GM21381 (cell line): Measurements from ENCODE around the gene ATOH8.

Experiments used
- ATAC-seq: cut with Tn5 transposase; IDR thresholded peaks from one replicate; pipeline ENCODE4 v1.9.1; 2021; ENCODE audit warnings: mild to moderate bottlenecking, moderate library complexity; ENCODE audit not compliant: unreplicated experiment

ATOH8 gene

GRCh38 chr2:85784474-85784986 is 30.7 kb downstream of the ATOH8 start:
- no peak for ATAC-seq

DNA sequence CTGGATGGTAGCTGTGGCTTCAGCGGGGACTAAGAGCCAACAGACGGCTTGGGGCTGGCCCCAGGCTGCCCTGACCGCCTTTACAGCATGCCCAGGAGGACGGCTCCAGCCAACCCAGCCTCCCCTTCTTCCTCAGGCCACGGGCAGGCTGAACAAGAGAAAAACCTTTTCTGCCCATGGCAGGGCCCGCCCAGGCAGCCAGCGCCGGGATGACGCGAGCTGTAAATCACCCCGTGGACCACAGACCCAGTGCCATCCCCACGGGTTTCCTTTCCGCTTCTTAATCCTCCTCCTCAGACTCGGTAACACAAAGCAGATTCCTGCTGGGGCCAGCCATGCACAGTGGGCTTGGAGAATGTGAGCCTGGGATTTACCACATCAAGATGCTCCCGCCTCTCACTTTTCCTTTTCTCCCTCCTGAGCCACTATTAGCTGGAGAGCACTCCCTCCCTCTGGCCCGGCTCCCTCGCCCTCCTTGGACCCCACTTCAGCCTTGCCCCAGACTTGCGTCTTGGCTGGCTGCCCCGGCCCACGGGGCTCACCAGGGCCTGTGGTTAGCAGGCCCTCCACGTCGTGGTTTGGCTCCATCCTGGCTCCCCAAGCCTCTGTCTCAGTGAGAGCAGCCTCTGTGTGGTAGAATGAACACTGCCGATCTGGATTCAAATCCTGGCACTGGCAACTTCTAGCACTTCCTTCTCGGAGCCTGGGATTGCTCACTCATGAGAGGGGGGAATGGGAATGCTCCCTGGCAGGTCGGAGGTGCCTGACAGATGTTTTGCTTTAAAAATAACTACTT is 31.4 kb downstream of the ATOH8 start:
- no peak for ATAC-seq

DNA sequence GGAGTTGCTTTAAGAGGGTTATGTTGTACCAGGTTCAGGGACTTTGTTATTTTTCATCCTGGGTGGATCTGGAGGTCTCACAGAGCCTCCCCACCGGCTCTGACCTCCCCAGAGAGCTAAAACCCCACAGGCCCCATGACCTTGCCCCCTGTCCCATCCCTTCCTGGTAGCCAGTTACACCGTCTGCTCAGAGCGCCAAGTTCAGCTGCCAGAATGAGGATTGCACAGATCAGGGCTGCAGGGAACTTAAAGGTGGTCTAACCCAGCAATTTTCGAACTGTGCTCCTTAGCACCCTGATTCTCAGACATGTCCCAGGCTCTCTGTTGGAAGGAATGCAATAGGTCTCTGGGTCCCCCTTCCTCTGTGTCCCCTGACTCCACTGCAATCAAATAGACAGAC is 32.1 kb downstream of the ATOH8 start:
- ATAC-seq = no peak

GRCh38 chr2:85786444-85786843 is 32.7 kb downstream of the ATOH8 start:
- ATAC-seq = no peak

DNA sequence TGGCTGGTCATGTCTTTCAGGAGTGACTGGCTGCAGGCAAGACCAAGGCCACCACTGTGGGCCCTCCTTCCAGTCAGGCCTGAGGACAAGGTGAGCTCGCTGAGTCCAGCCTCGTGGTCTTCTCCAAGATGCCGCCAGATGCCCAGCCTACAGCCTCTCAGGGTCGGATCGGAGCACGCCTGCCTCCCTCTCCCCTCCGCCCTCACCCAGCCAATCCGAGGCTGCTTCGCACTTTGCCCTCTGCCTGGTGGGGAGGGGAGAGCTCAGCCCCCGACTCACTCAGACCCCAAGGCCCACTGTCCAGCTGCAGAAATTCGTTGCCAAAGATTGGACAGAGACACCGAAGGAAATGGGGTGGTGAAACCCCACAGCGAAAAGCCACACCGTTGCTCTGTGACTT is 33.1 kb downstream of the ATOH8 start:
- ATAC-seq = no peak

DNA sequence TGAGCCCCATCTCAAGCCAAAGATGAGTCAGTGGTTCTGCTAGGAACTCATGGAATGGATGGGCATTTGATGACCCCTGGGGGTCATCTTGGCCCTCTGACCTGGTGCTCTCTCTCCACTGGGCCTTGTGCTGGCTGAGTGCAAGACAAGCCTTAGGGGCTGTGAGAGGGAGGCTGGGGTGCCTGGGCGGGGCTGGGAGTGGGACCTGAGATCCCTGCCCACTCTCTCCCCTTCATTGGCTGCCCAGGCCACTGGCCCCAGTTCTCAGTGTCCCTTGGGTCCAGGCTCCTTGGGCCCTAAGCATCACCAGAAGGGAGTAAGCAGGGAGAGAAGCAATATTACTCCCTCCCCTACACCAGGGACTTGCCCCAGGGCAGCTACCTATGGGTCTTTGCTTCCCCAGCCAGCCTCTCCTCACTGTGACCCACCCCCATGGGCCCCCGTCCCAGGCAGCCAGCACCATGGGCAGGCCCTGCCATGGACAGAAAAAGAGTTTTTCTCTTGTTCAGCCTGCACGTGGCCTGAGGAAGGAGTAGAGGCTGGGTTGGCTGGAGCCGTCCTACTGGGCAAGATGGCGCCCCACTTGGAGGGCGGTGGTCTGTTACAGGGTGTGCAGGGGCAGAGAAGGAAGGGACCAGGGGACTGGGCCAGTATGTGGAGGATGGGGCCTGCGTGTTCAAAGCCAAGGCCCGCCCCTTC is 33.6 kb downstream of the ATOH8 start:
- no peak for ATAC-seq

- ATAC-seq = no peak
Measured at GRCh38 chr2:85787981-85788340, 34.2 kb downstream of the ATOH8 start.

- ATAC-seq = no peak
Measured at GRCh38 chr2:85788603-85789002, 34.8 kb downstream of the ATOH8 start.

GRCh38 chr2:85789271-85789670 is 35.5 kb downstream of the ATOH8 start:
- ATAC-seq = no peak

- no peak for ATAC-seq
Measured at GRCh38 chr2:85790032-85790431, 36.2 kb downstream of the ATOH8 start.

DNA sequence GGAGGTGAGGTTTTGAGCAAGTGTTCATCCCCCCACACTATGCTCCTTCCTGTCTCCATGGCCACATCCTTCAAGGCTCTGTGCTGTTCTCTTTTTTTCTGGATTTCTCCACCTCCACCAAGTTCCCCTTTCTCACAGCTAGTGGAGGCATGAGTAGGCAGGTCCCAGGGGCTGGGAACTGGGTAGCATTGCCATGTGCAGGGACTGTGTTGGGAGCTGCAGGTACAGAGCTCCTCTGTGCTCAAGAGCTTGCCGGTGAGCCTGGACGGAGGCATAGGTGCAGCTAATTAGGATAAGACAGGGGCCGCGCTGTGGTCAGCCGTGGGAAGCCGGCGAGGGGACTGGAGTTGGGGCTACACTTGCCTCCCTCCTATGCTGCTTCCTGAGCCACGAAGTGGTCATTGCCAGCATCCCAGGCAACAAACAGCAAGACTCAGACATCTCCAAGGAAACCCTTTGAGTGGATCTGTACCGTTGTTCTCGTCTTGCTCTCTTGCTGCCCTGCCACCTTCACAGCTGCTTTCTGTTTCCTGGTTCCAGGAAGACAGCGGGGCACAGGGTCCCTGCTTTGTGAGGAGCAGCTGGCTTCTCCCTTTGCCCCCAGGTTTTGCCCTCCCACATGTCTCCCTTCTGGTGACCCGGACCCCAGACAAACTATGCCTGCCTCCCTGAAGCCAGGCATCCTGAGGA is 36.9 kb downstream of the ATOH8 start:
- ATAC-seq = no peak

GRCh38 chr2:85791704-85792565 is 38.1 kb downstream of the ATOH8 start:
- ATAC-seq = no peak

- no peak for ATAC-seq
Measured at GRCh38 chr2:85792783-85793441, 39.1 kb downstream of the ATOH8 start.

GRCh38 chr2:85793584-85793983 is 39.8 kb downstream of the ATOH8 start:
- ATAC-seq = no peak

- ATAC-seq = no peak
Measured at GRCh38 chr2:85794038-85794441, 40.2 kb downstream of the ATOH8 start.

- no peak for ATAC-seq
Measured at GRCh38 chr2:85794491-85795121, 40.8 kb downstream of the ATOH8 start.

- no peak for ATAC-seq
Measured at GRCh38 chr2:85795331-85796045, 41.7 kb downstream of the ATOH8 start.

DNA sequence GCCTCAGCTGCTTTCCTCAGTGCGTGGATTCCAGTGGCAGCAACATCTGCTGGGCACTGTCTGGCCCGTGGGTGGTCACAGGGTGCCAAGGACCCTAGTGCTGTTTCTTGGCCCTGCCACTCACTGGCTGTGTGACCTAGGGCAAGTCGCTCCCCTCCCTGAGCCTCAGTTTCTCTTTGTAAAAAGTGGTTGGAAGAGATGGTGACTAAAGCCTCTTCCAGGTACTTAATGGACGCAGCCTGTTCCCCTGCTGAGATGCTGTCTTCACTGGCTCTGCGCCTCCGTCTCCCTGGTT is 42.2 kb downstream of the ATOH8 start:
- no peak for ATAC-seq
